GM18502 (cell line): ENCODE results near the gene ABCG8.
"Not testable (repeated sequence)": the region's sequence is repeated elsewhere in the genome, so short reads cannot be mapped to it uniquely, and the experiment has no call there.

Experiments used
- ATAC-seq: cut with Tn5 transposase; IDR thresholded peaks from one replicate; pipeline ENCODE4 v1.9.1; 2021; ENCODE audit warnings: mild to moderate bottlenecking; ENCODE audit not compliant: unreplicated experiment, poor library complexity

The ABCG8 gene

DNA sequence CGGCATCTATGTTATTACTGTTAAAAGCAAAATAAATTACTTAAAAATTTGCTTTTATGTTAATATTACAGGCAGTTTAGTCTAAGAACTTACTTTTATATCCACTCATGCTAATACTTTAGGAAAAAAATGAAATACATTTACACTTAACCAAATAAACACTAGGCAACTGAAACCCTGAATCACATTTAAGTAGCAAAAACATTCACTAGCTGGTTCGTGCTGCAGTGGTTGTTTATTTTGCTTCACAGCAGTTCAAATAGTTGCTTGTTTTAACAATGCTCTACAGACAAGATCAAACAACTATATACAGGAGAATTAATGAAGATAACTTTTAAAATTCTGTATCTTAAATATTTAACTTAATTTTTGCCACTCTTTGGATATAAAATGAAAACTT lies 60.8 kb downstream of the ABCG8 start:
- no peak for ATAC-seq

DNA sequence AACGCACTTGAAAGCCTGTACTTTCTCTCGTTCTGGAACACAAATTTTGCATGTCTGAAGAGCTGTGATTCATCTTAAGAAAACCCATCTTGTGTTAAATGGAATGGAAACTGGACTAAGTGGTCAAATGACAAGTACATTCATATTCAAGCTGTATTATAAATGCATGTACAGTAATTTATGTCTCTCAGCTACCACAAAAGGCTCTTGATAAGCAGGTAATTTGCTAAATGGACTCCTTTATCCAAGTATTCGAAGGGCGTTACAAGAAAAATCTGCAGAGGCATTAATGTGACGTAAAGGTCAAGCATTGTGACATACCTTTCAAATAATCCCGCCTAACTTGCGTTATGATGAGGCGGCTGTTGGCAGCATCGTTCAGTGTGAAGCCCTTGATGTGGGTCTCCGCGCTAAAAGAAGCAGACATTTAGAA lies 66.6 kb downstream of the ABCG8 start:
- ATAC-seq, result no peak

DNA sequence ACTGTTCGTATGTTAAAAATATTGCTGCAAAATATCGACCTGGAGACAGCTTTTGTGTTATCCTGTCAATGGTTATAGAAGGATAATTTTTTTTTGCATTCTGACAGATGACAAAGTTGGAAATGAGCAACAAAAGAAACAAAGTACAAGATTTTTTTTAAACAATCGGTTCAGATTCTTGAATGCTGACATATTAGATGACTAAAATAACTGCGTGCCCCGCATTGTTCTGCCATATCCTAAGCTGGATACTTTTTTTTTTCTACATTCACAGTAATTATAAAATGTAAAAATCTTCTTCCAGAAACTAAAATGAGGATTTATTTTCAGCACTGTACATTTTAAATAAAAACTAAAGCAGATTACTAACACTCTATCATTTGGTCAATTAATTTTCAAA lies 67.1 kb downstream of the ABCG8 start:
- ATAC-seq, result no peak

DNA sequence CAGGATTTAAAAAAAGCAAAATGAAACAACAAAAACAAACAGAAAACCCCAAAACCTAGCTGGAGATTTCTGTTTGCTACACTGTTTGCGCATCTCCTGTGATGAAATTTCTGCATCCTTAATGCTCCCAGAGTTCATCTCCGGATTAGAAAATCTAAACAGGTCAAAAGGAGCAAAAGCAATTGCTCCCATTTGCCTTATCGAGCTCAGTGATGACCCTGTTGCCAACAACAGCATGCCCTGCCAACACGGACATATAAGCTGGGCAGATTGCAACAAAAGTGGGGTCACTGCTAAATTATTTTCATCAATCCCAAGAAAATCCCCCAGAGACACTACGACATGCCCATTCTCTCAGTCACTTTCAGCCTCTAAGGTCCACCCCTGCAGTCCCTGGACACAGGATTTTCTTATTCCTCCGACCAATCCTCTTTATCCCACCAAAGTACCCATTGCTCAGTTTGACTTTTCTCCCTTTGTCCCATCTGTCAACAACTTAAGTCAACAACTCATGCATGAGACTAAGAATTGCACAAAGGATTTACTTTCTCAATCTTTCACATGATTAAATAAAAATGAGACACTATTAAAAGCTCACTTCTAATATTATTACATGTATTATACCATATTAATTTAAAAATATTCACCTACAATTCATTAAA lies 67.8 kb downstream of the ABCG8 start:
- ATAC-seq, result no peak

DNA sequence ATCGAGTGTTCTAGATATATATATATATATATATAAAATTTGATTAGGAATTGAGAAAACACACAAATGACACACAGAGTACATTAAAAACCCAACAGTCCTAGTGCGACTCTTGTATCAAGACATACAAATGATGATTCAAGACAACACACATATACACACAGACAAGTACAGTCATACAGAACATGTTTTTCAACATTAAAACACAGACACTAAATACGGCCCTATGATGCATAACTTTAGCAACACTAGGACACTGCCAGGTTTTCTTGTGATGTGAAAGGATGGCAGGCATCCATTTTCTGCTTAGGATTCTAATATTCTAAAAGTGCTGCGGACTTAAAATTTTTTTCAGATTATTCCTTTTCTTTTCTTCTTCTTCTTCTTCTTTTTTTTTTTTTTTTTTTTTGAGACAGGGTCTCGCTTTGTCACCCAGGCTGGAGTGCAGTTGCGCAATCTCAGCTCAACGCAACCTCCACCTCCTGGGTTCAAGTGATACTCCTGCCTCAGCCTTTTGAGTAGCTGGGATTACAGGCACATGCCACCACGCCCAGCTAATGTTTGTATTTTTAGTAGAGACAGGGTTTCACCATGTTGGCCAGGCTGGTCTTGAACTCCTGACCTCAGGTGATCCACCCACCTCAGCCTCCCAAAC lies 72.5 kb downstream of the ABCG8 start:
- ATAC-seq, result not testable (repeated sequence)

DNA sequence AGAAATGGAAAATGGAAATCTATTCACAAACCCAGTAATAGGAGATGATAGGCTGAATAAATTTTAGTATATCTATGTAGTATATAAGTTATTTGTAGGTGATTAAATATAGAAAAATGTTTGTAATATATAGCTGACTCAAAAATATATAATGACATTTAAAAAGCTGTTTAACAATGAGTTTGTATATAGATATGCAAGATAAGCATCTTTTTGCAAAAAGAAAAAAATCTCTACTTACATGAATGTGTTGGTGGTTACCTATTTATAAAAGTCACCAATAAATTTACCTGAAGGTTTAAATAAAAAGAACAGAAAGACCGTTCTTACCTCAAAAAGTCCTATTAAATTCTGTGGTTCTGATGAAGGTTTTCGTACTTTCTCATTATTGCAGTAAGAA lies 85.7 kb downstream of the ABCG8 start:
- no peak for ATAC-seq

DNA sequence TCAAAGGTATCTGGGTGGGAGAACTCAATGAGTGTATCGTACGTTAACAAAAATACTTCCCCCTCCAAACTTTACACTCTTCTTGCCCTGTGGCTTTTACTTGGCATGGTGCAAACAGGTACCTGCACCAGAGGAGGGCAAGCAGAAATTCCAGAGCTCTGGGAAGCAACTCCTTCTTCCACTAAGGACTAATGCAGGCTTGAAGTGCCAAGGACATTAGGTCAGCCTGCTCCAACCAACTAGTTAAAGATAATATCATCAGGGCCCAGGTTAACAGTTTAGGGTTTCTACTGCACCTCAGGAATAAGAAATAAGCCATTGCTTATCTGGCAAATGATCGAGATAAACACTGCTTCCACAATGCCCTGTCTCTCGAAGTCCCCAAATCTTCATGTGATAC lies 86.7 kb downstream of the ABCG8 start:
- ATAC-seq, result no peak

DNA sequence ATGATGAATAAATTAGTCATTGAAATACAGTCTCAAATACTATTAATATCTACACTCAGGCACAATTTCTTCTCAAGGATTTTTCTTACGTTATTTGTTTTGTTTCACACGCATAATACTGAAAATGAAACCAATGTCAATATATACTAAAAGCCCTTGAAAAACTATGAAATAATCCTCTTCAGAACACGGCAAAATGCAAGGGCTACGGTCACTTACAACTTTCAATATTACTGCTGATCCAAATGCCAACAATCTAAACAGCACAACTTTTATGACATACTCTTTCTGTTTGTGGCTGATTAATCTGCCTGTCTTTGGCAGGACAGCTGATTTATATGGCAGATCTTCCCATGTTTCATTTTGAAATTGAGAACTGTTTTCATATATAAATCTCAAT lies 88.7 kb downstream of the ABCG8 start:
- no peak for ATAC-seq

DNA sequence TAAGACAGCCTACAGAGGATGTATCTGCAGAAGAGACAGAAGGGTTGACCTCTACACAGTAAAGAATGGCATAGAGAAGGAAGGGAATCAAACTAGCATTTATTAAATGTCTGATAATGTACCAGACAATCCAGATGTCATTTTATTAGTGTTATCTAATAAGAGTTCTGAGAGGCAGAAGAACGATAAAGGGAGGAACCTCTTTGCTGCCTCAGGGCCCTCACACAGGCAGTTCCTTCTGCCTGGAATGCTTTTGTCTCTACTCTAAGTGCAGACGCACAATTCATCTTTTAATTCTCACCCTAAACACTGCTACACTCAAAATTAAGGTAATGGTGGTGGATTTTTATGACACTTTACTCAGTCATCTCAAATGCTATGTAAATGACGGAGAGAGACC lies 92.5 kb downstream of the ABCG8 start:
- no peak for ATAC-seq
